Activated CD8-positive, alpha-beta memory T cell treated with anti-CD3 and anti-CD28 coated beads, Interleukin-2, amount 50 U/mL, for 1 hour (primary cell): ENCODE data around the gene GHR.
"Not testable (repeated sequence)": the region's sequence is repeated elsewhere in the genome, so short reads cannot be mapped to it uniquely, and the experiment has no call there.

Experiments
- DNase-seq: peaks from one replicate; pipeline ENCODE4 v3.0.0-alpha.2; 2020; ENCODE audit errors: extremely low read depth

The GHR gene

GRCh38 chr5:42643360-42643759 is 220.1 kb downstream of the GHR start:
- DNase-seq: no peak

GRCh38 chr5:42645138-42645537 is 221.9 kb downstream of the GHR start:
- no peak for DNase-seq

- no peak for DNase-seq
Observed at GRCh38 chr5:42648036-42648435, 224.8 kb downstream of the GHR start.

- DNase-seq: no peak
Observed at GRCh38 chr5:42648915-42649314, 225.7 kb downstream of the GHR start.

GRCh38 chr5:42650084-42650483 is 226.8 kb downstream of the GHR start:
- DNase-seq: no peak

GRCh38 chr5:42653705-42654104 is 230.5 kb downstream of the GHR start:
- no peak for DNase-seq

GRCh38 chr5:42654645-42655044 is 231.4 kb downstream of the GHR start:
- no peak for DNase-seq

GRCh38 chr5:42655982-42656650 is 232.9 kb downstream of the GHR start:
- DNase-seq: no peak

GRCh38 chr5:42656651-42657015 is 233.4 kb downstream of the GHR start:
- no peak for DNase-seq

- not testable (repeated sequence) for DNase-seq
Observed at GRCh38 chr5:42659869-42660268, 236.6 kb downstream of the GHR start.

- DNase-seq: no peak
Observed at GRCh38 chr5:42665857-42666256, 242.6 kb downstream of the GHR start.

- DNase-seq: no peak
Observed at GRCh38 chr5:42666869-42667268, 243.6 kb downstream of the GHR start.

GRCh38 chr5:42668254-42668653 is 245.0 kb downstream of the GHR start:
- DNase-seq: no peak

- no peak for DNase-seq
Observed at GRCh38 chr5:42672925-42673324, 249.7 kb downstream of the GHR start.

GRCh38 chr5:42675602-42676001 is 252.4 kb downstream of the GHR start:
- DNase-seq: no peak

GRCh38 chr5:42676362-42676761 is 253.1 kb downstream of the GHR start:
- DNase-seq: no peak

GRCh38 chr5:42677156-42677842 is 254.1 kb downstream of the GHR start:
- DNase-seq: no peak

GRCh38 chr5:42680046-42680445 is 256.8 kb downstream of the GHR start:
- DNase-seq: no peak

- DNase-seq: not testable (repeated sequence)
Observed at GRCh38 chr5:42685078-42685477, 261.8 kb downstream of the GHR start.

- DNase-seq: no peak
Observed at GRCh38 chr5:42689391-42689790, 266.2 kb downstream of the GHR start.

- DNase-seq: no peak
Observed at GRCh38 chr5:42691413-42691937, 268.2 kb downstream of the GHR start.

- DNase-seq: no peak
Observed at GRCh38 chr5:42701351-42702059, 278.3 kb downstream of the GHR start.

- no peak for DNase-seq
Observed at GRCh38 chr5:42703238-42703637, 280.0 kb downstream of the GHR start.
